ENCODE data around the gene MRPS27. TPM values are rescaled to one million over a fixed set of nuclear protein-coding genes. Genes with fewer than 3 reads are reported as not detected.
"Not testable (repeated sequence)": the region's sequence is repeated elsewhere in the genome, so short reads cannot be mapped to it uniquely, and the experiment has no call there.

MRPS27 gene
- total and polyA plus RNA-seq, 8 donors = 9.4 to 28.0 (median 20.6) TPM

DNA sequence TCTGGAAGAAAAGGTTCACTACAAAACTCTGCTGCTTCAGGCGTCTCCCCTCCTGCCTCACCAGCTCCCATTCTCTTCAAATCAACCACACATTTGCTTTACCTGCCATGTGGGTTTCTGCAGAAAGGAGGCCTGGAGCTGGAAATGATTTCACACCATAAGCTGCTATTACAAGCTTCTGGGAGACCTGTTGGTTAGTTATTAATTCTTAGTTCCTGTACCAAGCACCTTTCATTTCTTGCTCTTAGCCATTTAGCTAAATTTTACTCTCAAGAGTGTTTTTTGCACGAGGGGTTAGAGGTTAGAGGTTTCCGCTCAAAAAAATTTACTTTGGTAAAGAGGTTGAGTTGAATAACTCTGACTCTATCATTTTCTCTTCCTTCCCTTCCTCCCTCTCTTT is 142.5 kb downstream of the MRPS27 start:
- ATAC-seq = no peak
- no peak for FAIRE-seq
- Histone ChIP-seq H3K4me3 (no peak overlapping the region), H3K27ac (no peak overlapping the region), H3K4me1 (peaks cover 0 to 3% (median 0%) of the 10 kb centered on the region in 3 donors), H3K36me3 (no peaks in the 10 kb centered on the region), H3K27me3 (no peaks in the 10 kb centered on the region), H3K9me3 (no peaks in the 10 kb centered on the region)
- WGBS, 2 donors = 79 to 89% methylated on average over 3 of the region's 3 CpGs
- no peak for DNase-seq
- intact Hi-C loops (cut with DNase I) = no loop called here
- TF ChIP-seq, protein P1, sequence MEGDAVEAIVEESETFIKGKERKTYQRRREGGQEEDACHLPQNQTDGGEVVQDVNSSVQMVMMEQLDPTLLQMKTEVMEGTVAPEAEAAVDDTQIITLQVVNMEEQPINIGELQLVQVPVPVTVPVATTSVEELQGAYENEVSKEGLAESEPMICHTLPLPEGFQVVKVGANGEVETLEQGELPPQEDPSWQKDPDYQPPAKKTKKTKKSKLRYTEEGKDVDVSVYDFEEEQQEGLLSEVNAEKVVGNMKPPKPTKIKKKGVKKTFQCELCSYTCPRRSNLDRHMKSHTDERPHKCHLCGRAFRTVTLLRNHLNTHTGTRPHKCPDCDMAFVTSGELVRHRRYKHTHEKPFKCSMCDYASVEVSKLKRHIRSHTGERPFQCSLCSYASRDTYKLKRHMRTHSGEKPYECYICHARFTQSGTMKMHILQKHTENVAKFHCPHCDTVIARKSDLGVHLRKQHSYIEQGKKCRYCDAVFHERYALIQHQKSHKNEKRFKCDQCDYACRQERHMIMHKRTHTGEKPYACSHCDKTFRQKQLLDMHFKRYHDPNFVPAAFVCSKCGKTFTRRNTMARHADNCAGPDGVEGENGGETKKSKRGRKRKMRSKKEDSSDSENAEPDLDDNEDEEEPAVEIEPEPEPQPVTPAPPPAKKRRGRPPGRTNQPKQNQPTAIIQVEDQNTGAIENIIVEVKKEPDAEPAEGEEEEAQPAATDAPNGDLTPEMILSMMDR (IDR thresholded peaks at IDR 0.05) = no peak

DNA sequence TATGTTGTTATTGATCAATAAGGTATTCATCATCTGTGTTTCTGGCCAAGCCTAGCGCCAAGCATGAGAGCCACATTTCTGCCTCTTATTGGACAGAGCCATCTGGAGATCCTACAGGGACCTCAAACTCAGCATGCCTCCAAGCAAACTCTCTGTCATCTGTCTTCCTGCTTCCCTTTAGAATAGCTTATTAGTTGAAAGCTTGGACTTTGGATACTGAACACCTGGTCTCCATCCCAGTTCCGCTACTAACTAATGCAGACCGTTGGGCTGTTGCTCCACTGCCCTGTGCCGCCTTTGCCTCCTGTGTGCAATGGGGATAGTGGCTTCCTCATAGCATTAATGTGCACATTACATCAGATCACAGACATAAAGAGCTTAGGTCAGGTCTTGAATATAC is 147.3 kb downstream of the MRPS27 start:
- Histone ChIP-seq H3K27ac (no peak overlapping the region), H3K27me3 (no peaks in the 10 kb centered on the region), H3K4me3 (no peak overlapping the region), H3K36me3 (no peaks in the 10 kb centered on the region), H3K4me1 (peaks cover 0 to 5% (median 0%) of the 10 kb centered on the region in 3 donors), H3K9me3 (no peaks in the 10 kb centered on the region)
- FAIRE-seq (no peak), ATAC-seq (peak in 3 of 4 donors; percentile 22 to 63 (median 45)), DNase-seq (no peak)
- WGBS, 2 donors = 46 to 55% methylated on average over 4 of the region's 4 CpGs
- intact Hi-C loops (cut with DNase I) = no loop called here
- TF ChIP-seq, protein P1 (IDR thresholded peaks at IDR 0.05) = no peak

DNA sequence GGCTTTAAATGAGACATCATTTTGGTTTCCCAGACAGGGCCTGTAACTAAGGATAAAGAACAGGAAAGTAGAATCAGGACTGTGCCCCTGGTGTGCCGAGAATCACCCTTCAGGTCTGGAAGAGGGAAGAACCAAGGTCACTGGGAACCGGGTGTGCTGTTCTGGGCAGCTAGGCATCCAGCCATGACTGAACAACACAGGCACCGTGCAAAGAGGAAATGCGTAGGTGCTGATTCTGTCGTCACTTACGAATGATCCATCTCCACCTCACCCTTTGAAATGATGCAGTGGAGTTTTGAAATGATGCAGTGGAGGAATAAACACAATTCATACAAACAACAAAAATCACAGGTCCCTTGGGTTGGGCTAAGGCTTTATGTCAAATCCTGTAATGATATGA is 148.4 kb downstream of the MRPS27 start:
- no peak overlapping the region for H3K27ac ChIP-seq
- no peaks in the 10 kb centered on the region for H3K9me3 ChIP-seq
- intact Hi-C loops (cut with DNase I) = no loop called here

DNA sequence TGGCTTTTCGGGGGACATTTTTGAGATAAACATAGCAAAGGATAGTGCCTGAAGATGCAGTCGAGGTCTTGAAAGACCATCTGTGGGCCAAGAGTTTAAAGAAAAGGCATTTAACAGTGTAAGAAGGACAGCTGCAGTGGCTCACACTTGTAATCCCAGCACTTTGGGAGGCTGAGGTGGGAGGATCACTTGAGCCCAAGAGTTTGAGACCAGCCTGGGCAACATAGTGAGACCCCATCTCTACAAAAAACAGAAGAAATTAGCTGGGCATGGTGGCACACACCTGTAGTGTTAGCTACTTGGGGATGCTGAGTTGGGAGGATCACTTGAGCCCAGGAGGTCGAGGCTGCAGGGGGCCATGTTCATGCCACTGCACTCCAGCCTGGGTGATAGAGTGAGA is 148.9 kb downstream of the MRPS27 start:
- ATAC-seq; H3K27me3 ChIP-seq; DNase-seq; H3K9me3 ChIP-seq; H3K4me1 ChIP-seq; intact Hi-C loops (cut with DNase I); H3K4me3 ChIP-seq; FAIRE-seq; H3K36me3 ChIP-seq; H3K27ac ChIP-seq: not testable (repeated sequence)
- WGBS, 2 donors = 93 to 94% methylated on average over 3 of the region's 3 CpGs

More for the DNA sequence above, 148.4 kb downstream of the MRPS27 start:
- ATAC-seq (no peak), DNase-seq (no peak), FAIRE-seq (no peak)
- Histone ChIP-seq H3K36me3 (no peaks in the 10 kb centered on the region), H3K4me1 (peaks cover 0 to 5% (median 0%) of the 10 kb centered on the region in 3 donors), H3K4me3 (no peak overlapping the region), H3K27me3 (no peaks in the 10 kb centered on the region)
- 71 to 87% methylated on average over 6 of the region's 6 CpGs for WGBS, 2 donors
- TF ChIP-seq, protein P1 (IDR thresholded peaks at IDR 0.05) = no peak

DNA sequence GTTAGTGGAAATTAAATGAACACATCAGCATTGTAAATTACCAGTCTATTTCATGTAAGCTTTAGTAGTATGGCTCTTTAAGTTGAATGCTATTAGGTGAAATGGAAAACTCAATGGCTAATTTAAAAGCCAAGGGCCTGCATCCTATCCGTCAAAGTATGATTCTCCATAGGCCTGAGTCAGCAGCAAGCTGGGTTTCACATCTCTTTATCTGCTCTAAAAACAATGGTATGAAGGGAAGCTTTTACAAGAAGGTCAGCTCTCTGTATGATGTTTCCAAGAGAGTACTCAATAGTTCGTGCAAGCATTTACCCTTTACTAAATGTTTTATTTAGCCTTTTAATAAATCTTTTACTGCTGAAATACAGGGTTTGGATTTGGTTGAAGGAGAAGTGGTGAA is 149.9 kb downstream of the MRPS27 start:
- Histone ChIP-seq H3K36me3 (no peaks in the 10 kb centered on the region), H3K9me3 (no peaks in the 10 kb centered on the region), H3K27me3 (no peaks in the 10 kb centered on the region), H3K4me3 (no peak overlapping the region), H3K4me1 (peaks cover 0 to 5% (median 0%) of the 10 kb centered on the region in 3 donors), H3K27ac (no peak overlapping the region)
- ATAC-seq = no peak
- no peak for DNase-seq
- intact Hi-C loops (cut with DNase I) = no loop called here
- 72 to 82% methylated on average over 2 of the region's 2 CpGs for WGBS, 2 donors
- TF ChIP-seq, protein P1 (IDR thresholded peaks at IDR 0.05) = no peak
- no peak for FAIRE-seq

Small RNA genes within 50 kb of the gene (microRNA-seq; reads per million reads assigned to microRNA genes)
- gene MIR4803 = 0 reads per million in 2 donors

Other genes with a start within 250 kb of the MRPS27 start
- 10 to 100 TPM in 3 of 6 donors, 1 to 10 TPM in 3; 2.4 to 16.8 (median 9.7) TPM for gene MAP1B, start 212.8 kb downstream of the MRPS27 start, total RNA-seq
- gene MAP1B, start 212.8 kb downstream of the MRPS27 start, polyA plus RNA-seq = 1 to 10 TPM; 2.7 to 5.5 TPM
- gene PTCD2, start 133 bp upstream of the MRPS27 start, total RNA-seq = 1 to 10 TPM; 2.2 to 5.3 (median 2.8) TPM
- gene PTCD2, start 133 bp upstream of the MRPS27 start, polyA plus RNA-seq = 1 to 10 TPM in 1 of 2 donors, under 1 TPM in 1; 0.80 to 2.5 TPM
- 1 to 10 TPM in 1 of 6 donors, under 1 TPM in 5; 0.35 to 1.0 (median 0.65) TPM for gene ZNF366, start 187.2 kb upstream of the MRPS27 start, total RNA-seq
- gene ZNF366, start 187.2 kb upstream of the MRPS27 start, polyA plus RNA-seq = under 1 TPM; 0.26 to 0.46 TPM